GM21423 (cell line): Measurements from ENCODE around the gene NRG2.

ENCODE experiments used
- ATAC-seq: cut with Tn5 transposase; IDR thresholded peaks from one replicate; pipeline ENCODE4 v1.9.1; 2021; ENCODE audit warnings: mild to moderate bottlenecking, moderate library complexity; ENCODE audit not compliant: unreplicated experiment

The NRG2 gene

GRCh38 chr5:140041492-140042392 is 1.4 kb downstream of the NRG2 start:
- no peak for ATAC-seq

DNA sequence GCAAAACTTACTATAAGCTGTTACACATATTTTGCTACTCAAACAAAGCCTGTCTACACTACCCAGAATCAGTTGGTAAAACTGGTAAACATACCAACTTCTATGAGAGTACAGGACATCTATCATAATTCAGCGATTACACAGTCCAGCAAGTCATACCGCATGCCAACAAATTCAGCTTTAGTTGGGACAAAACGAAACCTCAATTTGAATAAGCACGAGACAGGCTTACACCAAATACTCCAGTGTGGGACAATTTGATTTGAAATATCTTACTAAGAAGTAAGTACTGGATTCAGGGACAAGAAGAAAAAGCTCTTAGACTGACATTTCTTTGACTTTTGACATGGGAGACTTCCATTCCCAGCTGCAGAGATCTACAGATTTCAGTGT is 2.0 kb downstream of the NRG2 start:
- no peak for ATAC-seq

- no peak for ATAC-seq
Observed at GRCh38 chr5:140040358-140040757, 2.7 kb downstream of the NRG2 start.

- no peak for ATAC-seq
Observed at GRCh38 chr5:140039561-140039960, 3.5 kb downstream of the NRG2 start.

DNA sequence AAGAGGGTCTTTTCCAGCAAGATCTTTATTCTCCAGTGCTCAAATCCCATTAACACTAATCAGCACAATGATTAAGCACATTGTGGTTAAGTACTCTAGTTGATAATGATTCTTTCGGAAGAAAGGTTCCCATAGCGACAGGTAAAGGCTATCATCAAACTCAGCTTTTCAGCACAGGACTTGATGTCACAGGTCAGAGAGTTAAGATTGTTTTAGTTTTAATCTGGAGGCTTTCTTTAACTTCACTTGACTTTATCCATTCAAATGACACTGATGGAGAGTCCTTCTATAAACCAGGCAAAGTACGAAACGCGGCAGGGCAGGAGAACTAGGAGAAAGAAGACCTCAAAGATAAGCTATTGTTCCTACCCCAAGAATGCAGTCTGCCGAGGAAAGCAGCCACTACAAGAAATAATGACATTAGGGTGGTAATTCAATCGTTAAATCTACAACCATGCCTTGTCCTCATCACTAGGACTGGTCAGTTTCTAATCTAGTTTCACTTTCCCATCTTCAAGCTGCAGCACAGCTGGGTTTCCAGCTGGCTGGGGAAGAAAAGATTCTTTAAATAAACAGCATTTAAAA is 4.6 kb downstream of the NRG2 start:
- ATAC-seq: no peak

- ATAC-seq: no peak
Observed at GRCh38 chr5:140037012-140037411, 6.1 kb downstream of the NRG2 start.

DNA sequence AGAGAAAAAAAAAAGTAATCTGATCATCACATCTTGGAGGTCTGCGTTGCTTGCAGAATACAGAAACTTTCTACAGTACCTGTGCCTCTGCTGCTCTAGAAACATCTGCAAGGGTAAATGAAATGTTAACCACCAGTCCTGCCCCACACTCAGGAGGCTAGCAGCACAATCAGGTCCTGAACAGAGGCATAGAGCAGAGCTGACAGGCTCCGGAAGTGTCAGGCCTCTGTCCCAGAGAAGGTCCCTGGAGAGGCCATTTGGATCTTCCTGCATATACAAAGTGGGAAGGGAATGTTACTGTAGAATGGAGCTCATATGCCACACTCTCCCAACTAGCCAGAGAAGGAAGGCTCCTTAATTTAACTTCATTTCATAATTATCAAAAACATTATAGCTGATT is 7.2 kb downstream of the NRG2 start:
- ATAC-seq: no peak

DNA sequence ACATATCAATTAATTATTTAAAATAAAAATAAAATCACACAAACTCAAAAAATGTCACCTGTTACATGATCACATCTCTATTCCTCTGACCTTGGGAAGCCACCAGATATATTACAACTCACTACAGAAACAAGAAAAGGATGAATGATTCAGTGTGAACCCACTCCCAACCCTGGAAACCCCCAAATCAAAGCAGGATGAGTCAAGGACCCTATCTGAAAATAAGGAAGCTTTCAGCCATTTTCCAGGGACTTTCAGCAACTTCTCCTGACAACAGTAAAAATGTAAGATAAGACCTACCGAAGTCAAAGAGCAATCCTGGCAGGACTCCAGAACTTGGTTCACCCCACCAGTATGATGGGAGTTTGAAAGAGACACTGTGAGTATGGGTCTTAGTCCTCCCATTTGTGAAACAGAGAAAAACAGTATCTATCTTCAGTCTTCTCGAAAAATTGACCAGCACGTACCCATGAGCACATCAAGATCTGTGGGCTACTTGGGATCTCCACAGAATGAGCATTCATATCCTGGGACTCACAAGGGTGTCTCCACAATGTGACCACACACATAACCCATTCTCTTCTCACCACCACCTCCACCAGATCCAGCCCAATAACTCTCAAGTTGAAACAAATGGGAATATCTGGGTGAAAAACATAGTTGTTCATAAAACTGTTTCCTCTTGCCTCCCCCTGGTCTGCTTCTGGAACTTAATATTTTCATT is 9.9 kb downstream of the NRG2 start:
- no peak for ATAC-seq

GRCh38 chr5:140032296-140032695 is 10.8 kb downstream of the NRG2 start:
- no peak for ATAC-seq

GRCh38 chr5:140027807-140028206 is 15.3 kb downstream of the NRG2 start:
- no peak for ATAC-seq

- ATAC-seq: no peak
Observed at GRCh38 chr5:140025736-140026135, 17.4 kb downstream of the NRG2 start.

- ATAC-seq: no peak
Observed at GRCh38 chr5:140024928-140025327, 18.2 kb downstream of the NRG2 start.

GRCh38 chr5:140023611-140024191 is 19.4 kb downstream of the NRG2 start:
- ATAC-seq: no peak

DNA sequence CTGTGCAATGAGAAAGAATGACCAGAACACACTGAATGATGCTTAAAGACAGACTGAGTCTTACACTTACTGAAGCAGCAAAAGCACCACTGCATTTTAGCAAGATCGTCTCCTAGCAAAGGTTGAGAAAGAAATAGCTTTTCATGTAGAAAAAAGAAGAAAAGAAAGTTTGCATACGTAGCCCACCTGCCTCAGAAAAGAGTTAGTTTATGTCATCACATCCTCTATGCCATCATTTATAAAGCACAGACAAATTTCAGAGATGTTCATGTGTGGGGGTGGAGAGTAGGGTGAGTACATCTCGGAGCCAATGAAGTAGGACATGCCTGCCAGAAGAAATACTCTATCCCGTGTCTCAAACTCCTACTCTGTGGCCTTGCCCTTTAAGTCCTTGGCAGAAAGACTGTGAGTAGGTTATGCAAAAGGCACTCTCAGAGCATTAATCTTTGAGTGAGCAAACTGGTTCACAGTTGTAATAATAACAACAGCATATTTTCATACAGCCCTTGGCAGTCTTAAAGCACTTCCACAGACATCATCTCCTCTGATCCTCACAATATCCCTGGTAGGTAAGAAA is 22.4 kb downstream of the NRG2 start:
- no peak for ATAC-seq

DNA sequence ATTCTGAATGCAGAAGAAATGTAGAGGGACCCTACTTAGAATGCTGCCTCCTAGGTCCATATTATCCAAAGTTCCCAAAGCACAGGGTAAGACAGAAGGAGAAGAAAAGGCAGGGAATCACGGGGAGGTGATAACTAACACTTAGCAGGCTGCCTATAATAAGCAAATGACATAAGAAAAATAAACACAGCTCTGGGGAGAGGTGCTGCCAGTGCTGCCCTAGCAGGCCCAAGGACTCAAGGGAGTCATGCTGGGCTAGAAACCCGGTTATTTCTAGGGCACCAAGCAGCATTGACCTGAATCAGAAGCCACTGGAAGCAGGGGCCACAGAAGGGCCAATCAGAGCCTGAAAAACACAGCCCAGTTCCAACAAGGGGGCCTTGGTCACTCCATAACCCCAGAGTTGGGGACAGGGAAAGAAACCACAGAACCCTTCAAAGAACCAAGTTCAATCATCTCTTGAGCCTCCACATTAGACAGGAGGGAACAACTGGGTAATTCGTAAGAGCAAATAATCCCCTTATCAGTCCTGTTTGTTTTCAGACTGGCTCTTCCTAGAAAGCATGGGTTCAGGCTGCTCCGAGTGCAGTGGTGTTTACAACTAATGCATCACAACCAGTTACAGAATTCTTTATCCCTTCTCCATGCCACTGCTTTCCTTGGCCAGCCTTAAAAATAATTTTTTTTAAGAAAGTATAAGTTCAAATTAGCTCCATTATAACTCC is 24.0 kb downstream of the NRG2 start:
- ATAC-seq: no peak

GRCh38 chr5:140018517-140018916 is 24.6 kb downstream of the NRG2 start:
- ATAC-seq: no peak

DNA sequence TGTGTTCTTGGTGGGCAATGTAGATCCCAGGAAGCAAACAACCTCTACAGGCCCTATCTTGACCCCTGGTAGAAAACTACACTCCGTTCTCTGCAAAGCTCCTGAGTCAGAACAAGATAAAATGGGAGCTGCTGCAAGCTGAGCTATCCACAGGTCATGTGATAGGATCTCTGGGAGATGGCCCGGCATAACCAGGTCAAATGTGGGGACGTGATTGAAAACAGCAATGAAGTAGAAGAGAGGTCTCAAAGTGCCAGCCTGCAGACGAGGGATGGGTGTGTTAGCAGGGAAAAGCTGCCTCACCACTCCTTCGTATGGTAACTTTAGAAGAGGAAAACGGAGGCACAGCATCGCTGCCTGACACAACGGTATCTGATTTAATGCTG is 25.0 kb downstream of the NRG2 start:
- ATAC-seq: no peak

GRCh38 chr5:140017397-140018095 is 25.6 kb downstream of the NRG2 start:
- ATAC-seq: no peak

DNA sequence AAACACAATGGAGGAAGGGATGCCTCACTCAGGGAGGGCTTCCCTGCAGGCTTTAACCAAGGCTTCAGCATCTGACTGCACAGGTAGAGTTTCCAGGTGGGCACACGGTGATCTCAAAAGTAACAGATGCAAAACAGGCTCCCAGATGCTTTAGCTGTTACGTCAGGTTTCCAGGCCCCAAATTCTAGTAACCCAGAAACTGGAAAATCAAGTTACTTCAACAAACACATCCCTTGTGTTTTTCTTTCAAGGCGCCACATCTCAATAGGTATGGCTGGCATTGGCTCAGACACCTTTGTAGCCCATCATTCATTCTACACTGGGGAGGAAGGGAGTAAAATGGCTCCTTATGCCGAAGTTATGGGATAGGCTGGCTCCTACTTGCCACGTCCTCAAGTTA is 27.4 kb downstream of the NRG2 start:
- no peak for ATAC-seq

DNA sequence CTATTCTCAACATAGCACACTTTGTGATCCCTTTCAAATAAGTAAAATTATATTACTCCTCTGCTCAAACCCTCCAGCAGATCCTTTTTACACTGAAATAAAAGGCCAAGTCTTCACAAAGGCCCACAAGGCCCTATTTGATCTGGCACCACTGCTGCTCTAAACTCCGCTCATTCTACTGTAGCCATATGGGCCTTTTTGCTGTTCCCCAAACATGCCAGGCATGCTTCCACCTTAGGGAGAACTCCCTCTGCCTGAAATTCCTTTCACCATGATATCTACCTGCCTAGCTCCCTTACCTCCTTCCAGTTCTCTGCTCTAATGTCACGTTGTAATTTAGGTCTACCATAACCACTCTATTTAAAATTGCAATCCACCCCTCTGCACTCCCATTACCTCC is 28.3 kb downstream of the NRG2 start:
- no peak for ATAC-seq
